K562 (cell line): ENCODE results near the gene OR10H5. TPM values are rescaled to one million over a fixed set of nuclear protein-coding genes. Genes with fewer than 3 reads are reported as not detected.
A peak's percentile ranks its signal among the peaks of the same experiment; 100 is the strongest.

Experiments
- CHD7 ChIP-seq: fragments of 200-600 bp; sonication (generic); IDR thresholded peaks from one replicate; pipeline ENCODE4 v1.6.1; 2012; ENCODE audit warnings: mild to moderate bottlenecking, low read depth, low read length, inconsistent platforms
- HLTF ChIP-seq: fragments of 450-650 bp; IDR thresholded peaks from 2 replicates; pipeline ENCODE4 v1.6.1; 2016
- PKNOX1 ChIP-seq: fragments of 450-650 bp; IDR thresholded peaks from 2 replicates; pipeline ENCODE4 v1.6.1; 2016
- PTTG1 ChIP-seq: fragments of 450-650 bp; IDR thresholded peaks from 2 replicates; pipeline ENCODE4 v1.6.1; 2016; ENCODE audit warnings: low read depth, mild to moderate bottlenecking, missing genetic modification characterization, missing compliant biosample characterization
- RFX1 ChIP-seq: fragments of 450-650 bp; IDR thresholded peaks from 2 replicates; pipeline ENCODE4 v1.6.1; 2016; ENCODE audit warnings: mild to moderate bottlenecking, moderate library complexity
- ZNF253 ChIP-seq: fragments of 250-450 bp; sonication (Bioruptor Pico); conservative IDR thresholded peaks from 2 replicates; pipeline ENCODE4 v1.6.1; 2021; ENCODE audit warnings: mild to moderate bottlenecking
- polyA plus RNA-seq, 8 experiments: library from polyadenylated mRNA; depleted of rRNA in 4 of 8; stranded (reverse) in 5 of 8; unstranded in 3 of 8; fragments of >200 nt; fragmentation: Nextera tagmentation in 2 of 8; fragmentation: Illumina TruSeq in 1 of 8; extraction: Ambion mirVana in 2 of 8; extraction: Trizol in 1 of 8; gene quantifications; 2 replicates each; pipeline versions ENCODE4 v1.2.1 to v1.2.3, GENCODE V29; 2011 to 2014; ENCODE audit warnings: inconsistent platforms in 1 of 8, missing spikeins in 1 of 8
- total RNA-seq, 7 experiments: library from RNA; depleted of rRNA in 6 of 7; stranded (reverse); fragments of >200 nt in 6 of 7; fragmentation: Illumina TruSeq in 2 of 7; extraction: Trizol in 2 of 7; gene quantifications; 2 replicates each; pipeline versions ENCODE4 v1.2.1 to v1.2.3, GENCODE V29; 2011 to 2021; ENCODE audit warnings: low replicate concordance in 1 of 7
- TF ChIP-seq, protein P1 (sequence below), 2 experiments: fragments of 450-650 bp; formaldehyde crosslinking in 1 of 2; IDR thresholded peaks; 2 replicates each; pipeline versions ENCODE4 v1.4.0 to v1.6.1; 2014 to 2020; ENCODE audit warnings: mild to moderate bottlenecking in 2 of 2, borderline replicate concordance in 1 of 2, low read depth in 1 of 2

The OR10H5 gene
- total and polyA plus RNA-seq, 9 of the 15 experiments (the other 6 are each of a cell fraction or from before 2014, with no cell fraction given), result not detected

- TF ChIP-seq CHD7 (no peak), PTTG1 (no peak), ZNF253 (CRISPR knock-in tag) (no peak), RFX1 (peak; percentile 62), PKNOX1 (peak; percentile 71), HLTF (no peak)
- TF ChIP-seq, protein P1, sequence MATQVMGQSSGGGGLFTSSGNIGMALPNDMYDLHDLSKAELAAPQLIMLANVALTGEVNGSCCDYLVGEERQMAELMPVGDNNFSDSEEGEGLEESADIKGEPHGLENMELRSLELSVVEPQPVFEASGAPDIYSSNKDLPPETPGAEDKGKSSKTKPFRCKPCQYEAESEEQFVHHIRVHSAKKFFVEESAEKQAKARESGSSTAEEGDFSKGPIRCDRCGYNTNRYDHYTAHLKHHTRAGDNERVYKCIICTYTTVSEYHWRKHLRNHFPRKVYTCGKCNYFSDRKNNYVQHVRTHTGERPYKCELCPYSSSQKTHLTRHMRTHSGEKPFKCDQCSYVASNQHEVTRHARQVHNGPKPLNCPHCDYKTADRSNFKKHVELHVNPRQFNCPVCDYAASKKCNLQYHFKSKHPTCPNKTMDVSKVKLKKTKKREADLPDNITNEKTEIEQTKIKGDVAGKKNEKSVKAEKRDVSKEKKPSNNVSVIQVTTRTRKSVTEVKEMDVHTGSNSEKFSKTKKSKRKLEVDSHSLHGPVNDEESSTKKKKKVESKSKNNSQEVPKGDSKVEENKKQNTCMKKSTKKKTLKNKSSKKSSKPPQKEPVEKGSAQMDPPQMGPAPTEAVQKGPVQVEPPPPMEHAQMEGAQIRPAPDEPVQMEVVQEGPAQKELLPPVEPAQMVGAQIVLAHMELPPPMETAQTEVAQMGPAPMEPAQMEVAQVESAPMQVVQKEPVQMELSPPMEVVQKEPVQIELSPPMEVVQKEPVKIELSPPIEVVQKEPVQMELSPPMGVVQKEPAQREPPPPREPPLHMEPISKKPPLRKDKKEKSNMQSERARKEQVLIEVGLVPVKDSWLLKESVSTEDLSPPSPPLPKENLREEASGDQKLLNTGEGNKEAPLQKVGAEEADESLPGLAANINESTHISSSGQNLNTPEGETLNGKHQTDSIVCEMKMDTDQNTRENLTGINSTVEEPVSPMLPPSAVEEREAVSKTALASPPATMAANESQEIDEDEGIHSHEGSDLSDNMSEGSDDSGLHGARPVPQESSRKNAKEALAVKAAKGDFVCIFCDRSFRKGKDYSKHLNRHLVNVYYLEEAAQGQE (IDR thresholded peaks at IDR 0.05; ENCODE audit: borderline replicate concordance), result no peak
- TF ChIP-seq, protein P1 (CRISPR knock-in tag; IDR thresholded peaks at IDR 0.05; ENCODE audit: low read depth), result no peak
These were observed 49.8 kb downstream of the OR10H5 start (continued) for GRCh38 chr19:15837221-15837731.
